BJ (cell line): ENCODE data around the gene SLC25A26. TPM values are rescaled to one million over a fixed set of nuclear protein-coding genes. Genes with fewer than 3 reads are reported as not detected.
"Not testable (repeated sequence)": the region's sequence is repeated elsewhere in the genome, so short reads cannot be mapped to it uniquely, and the experiment has no call there.

Experiments
- CTCF ChIA-PET: fragments of 350-600 bp; formaldehyde crosslinking; extraction: SDS; loops from one replicate; lab custom pipeline; 2021; ENCODE audit warnings: antibody characterized with exemption, inconsistent platforms; lab: Yijun Ruan, JAX
- POLR2A ChIA-PET: fragments of 300-600 bp; sonication (Branson Sonifier 250); formaldehyde crosslinking; extraction: SDS; loops from one replicate; lab custom pipeline; 2021; ENCODE audit warnings: antibody characterized with exemption; lab: Charles Lee
- DNase-seq: peaks from one replicate; pipeline ENCODE4 v3.0.0-alpha.2; 2011; ENCODE audit warnings: low read depth
- H3K27me3 ChIP-seq: 2 replicates; pipeline ENCODE4 v1.6.0; 2011; ENCODE audit warnings: low read length; ENCODE audit not compliant: control insufficient read depth, insufficient read depth
- H3K36me3 ChIP-seq: 2 replicates; pipeline ENCODE4 v1.5.1; 2011; ENCODE audit warnings: low read length; ENCODE audit not compliant: control insufficient read depth, insufficient read depth
- H3K4me3 ChIP-seq: 2 replicates; pipeline ENCODE4 v1.5.1; 2011; ENCODE audit warnings: low read depth, mild to moderate bottlenecking, control low read depth, low read length
- CTCF ChIP-seq: IDR thresholded peaks from 2 replicates; pipeline ENCODE4 v1.5.1; 2011; ENCODE audit warnings: low read depth, mild to moderate bottlenecking, control low read depth, inconsistent platforms, low read length, moderate library complexity; ENCODE audit not compliant: insufficient read depth
- polyA plus RNA-seq: library from polyadenylated mRNA; depleted of rRNA; stranded (reverse); fragments of >200 nt; gene quantifications from 2 replicates; pipeline ENCODE4 v1.2.3, GENCODE V29; 2011

The SLC25A26 gene
- polyA plus RNA-seq, 1 experiment: 29.5 TPM

GRCh38 chr3:66414846-66415245, 194.0 kb downstream of the SLC25A26 start:
- Histone ChIP-seq H3K4me3 (no peak overlapping the region), H3K27me3 (no peaks in the 10 kb centered on the region), H3K36me3 (0 out of 2 replicates have a peak, but pooled peaks cover 1% of the 10 kb centered on the region)
- DNase-seq: no peak
- ChIA-PET POLR2A (no interaction called here), CTCF (interaction anchor here (0.9 to 1.6 kb wide), 4 partner anchors 9 to 404 kb away, joined by 3 to 5 read pairs (median 4); no protein-coding TSS in a partner anchor)
- TF ChIP-seq CTCF: no peak

- DNase-seq: no peak
- CTCF ChIA-PET: interaction anchor here (1.3 to 1.6 kb wide), 2 partner anchors 9 to 10 kb away, joined by 5 to 6 read pairs; no protein-coding TSS in a partner anchor
Observed at GRCh38 chr3:66415867-66416428, 195.1 kb downstream of the SLC25A26 start.

GRCh38 chr3:66416556-66417304, 195.9 kb downstream of the SLC25A26 start:
- ChIA-PET POLR2A (no interaction called here), CTCF (interaction anchor here (1.2 to 1.3 kb wide), 2 partner anchors 10 to 17 kb away, joined by 5 to 6 read pairs; no protein-coding TSS in a partner anchor)
- Histone ChIP-seq H3K36me3 (0 out of 2 replicates have a peak, but pooled peaks cover 1% of the 10 kb centered on the region), H3K27me3 (no peaks in the 10 kb centered on the region), H3K4me3 (no peak overlapping the region)
- no peak for TF ChIP-seq CTCF
- DNase-seq: no peak

More at GRCh38 chr3:66415867-66416428, 195.1 kb downstream of the SLC25A26 start:
- no peak overlapping the region for H3K4me3 ChIP-seq
- POLR2A ChIA-PET: no interaction called here
- 0 out of 2 replicates have a peak, but pooled peaks cover 1% of the 10 kb centered on the region for H3K36me3 ChIP-seq
- H3K27me3 ChIP-seq: no peaks in the 10 kb centered on the region
- TF ChIP-seq CTCF: no peak

- DNase-seq: no peak
- Histone ChIP-seq H3K4me3 (no peak overlapping the region), H3K27me3 (no peaks in the 10 kb centered on the region), H3K36me3 (0 out of 2 replicates have a peak, but pooled peaks cover 1% of the 10 kb centered on the region)
- ChIA-PET CTCF (interaction anchor here (1.0 kb wide), 1 partner anchor 11 kb away, joined by 4 read pairs; no protein-coding TSS in a partner anchor), POLR2A (no interaction called here)
- TF ChIP-seq CTCF: no peak
Observed at GRCh38 chr3:66418475-66418931, 197.7 kb downstream of the SLC25A26 start.

GRCh38 chr3:66419036-66419435, 198.2 kb downstream of the SLC25A26 start:
- CTCF ChIA-PET: interaction anchor here (1.0 kb wide), 1 partner anchor 12 kb away, joined by 4 read pairs; no protein-coding TSS in a partner anchor

GRCh38 chr3:66421144-66421543, 200.3 kb downstream of the SLC25A26 start:
- H3K27me3 ChIP-seq, H3K36me3 ChIP-seq, DNase-seq, POLR2A ChIA-PET, H3K4me3 ChIP-seq: not testable (repeated sequence)
- CTCF ChIA-PET: interaction anchor here (0.5 to 1.8 kb wide), 2 partner anchors 13 to 172 kb away, joined by 3 to 5 read pairs; no protein-coding TSS in a partner anchor

More at GRCh38 chr3:66419036-66419435, 198.2 kb downstream of the SLC25A26 start:
- Histone ChIP-seq H3K36me3 (0 out of 2 replicates have a peak, but pooled peaks cover 1% of the 10 kb centered on the region), H3K27me3 (no peaks in the 10 kb centered on the region), H3K4me3 (no peak overlapping the region)
- no peak for TF ChIP-seq CTCF
- POLR2A ChIA-PET: no interaction called here
- no peak for DNase-seq

GRCh38 chr3:66421893-66422292, 201.1 kb downstream of the SLC25A26 start:
- DNase-seq, POLR2A ChIA-PET, H3K36me3 ChIP-seq, H3K27me3 ChIP-seq, H3K4me3 ChIP-seq: not testable (repeated sequence)
- CTCF ChIA-PET: interaction anchor here (0.5 to 1.8 kb wide), 2 partner anchors 14 to 173 kb away, joined by 3 to 5 read pairs; no protein-coding TSS in a partner anchor
